Esophagus (tissue), 2 donors: Measurements from ENCODE around the gene TAF6. TPM values are rescaled to one million over a fixed set of nuclear protein-coding genes. Genes with fewer than 3 reads are reported as not detected.

ENCODE experiments used
- H3K27ac ChIP-seq, 2 donors: one replicate each; pipeline ENCODE4 v1.5.1; 2013; ENCODE audit warnings: low read depth in 2 of 2, mild to moderate bottlenecking in 2 of 2, inconsistent platforms in 1 of 2, low read length in 1 of 2, moderate library complexity in 1 of 2
- H3K27me3 ChIP-seq, 2 donors: one replicate each; pipeline ENCODE4 v1.6.1; 2013; ENCODE audit warnings: low read length in 2 of 2, control low read depth in 1 of 2, mild to moderate bottlenecking in 1 of 2; ENCODE audit not compliant: insufficient read depth in 2 of 2, control insufficient read depth in 1 of 2
- H3K36me3 ChIP-seq, 2 donors: one replicate each; pipeline ENCODE4 v1.6.1; 2013; ENCODE audit warnings: low read length in 1 of 2; ENCODE audit not compliant: control insufficient read depth in 2 of 2, insufficient read depth in 2 of 2
- H3K4me1 ChIP-seq, 2 donors: one replicate each; pipeline ENCODE4 v1.6.1; 2013; ENCODE audit warnings: low read length in 1 of 2; ENCODE audit not compliant: control insufficient read depth in 2 of 2, insufficient read depth in 2 of 2
- H3K4me3 ChIP-seq, 2 donors: one replicate each; pipeline ENCODE4 v1.5.1; 2013; ENCODE audit warnings: low read length in 2 of 2, mild to moderate bottlenecking in 2 of 2, low read depth in 1 of 2, moderate library complexity in 1 of 2
- H3K9me3 ChIP-seq, 2 donors: one replicate each; pipeline ENCODE4 v1.6.1; 2013; ENCODE audit warnings: mild to moderate bottlenecking in 2 of 2, low read depth in 1 of 2, low read length in 1 of 2, moderate library complexity in 1 of 2; ENCODE audit not compliant: control insufficient read depth in 2 of 2, insufficient read depth in 1 of 2
- WGBS, 2 donors: extraction: QIAGEN DNeasy Blood & Tissue Kit; methylation state at CpG; one replicate each; pipeline ENCODE4 v1.1.7; 2013; 5-methylcytosine and 5-hydroxymethylcytosine counted together
- polyA plus RNA-seq, 2 donors: library from polyadenylated mRNA; stranded (reverse); fragments of 200-250 nt; gene quantifications; one replicate each; pipeline ENCODE4 v1.2.3, GENCODE V29; 2013
- donor health status: healthy with polysubstance abuse.
- donor health status: Bipolar disorder and iron deficiency.

TAF6 gene
- polyA plus RNA-seq, 2 donors, result 23.3 to 29.6 TPM

- H3K9me3 ChIP-seq, result no peaks in the 10 kb centered on the region
- peak overlapping the region; percentile 26 to 61 for H3K27ac ChIP-seq
- no peaks in the 10 kb centered on the region for H3K27me3 ChIP-seq
- H3K4me1 ChIP-seq, result peaks cover 0 to 14% of the 10 kb centered on the region in 2 donors
- WGBS, 2 donors, result 54 to 60% methylated on average over 12 of the region's 12 CpGs
- H3K36me3 ChIP-seq, result peaks cover 20 to 35% of the 10 kb centered on the region in 2 donors
- peak overlapping the region; percentile 18 to 85 for H3K4me3 ChIP-seq
Measured at GRCh38 chr7:100099452-100099851, 19.7 kb downstream of the TAF6 start.

DNA sequence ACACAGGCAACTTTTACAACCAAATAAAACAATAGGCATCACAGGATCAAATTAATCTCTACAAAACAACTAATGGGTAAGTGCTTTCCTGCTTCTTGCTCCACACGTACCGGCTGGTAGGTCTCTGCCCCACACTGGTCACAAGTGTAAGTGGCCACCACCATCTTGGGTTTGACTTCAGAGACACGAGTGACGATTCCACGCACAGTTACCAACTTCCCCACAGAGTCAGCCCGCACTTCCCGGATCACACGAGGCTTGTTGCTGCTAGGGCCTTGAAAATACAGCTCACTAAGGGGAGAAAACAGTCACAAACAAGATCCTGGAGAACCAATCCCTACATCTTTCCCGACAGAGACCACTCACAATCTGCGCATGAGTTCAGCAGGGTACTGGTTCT is 20.2 kb downstream of the TAF6 start:
- Histone ChIP-seq H3K27me3 (no peaks in the 10 kb centered on the region), H3K4me3 (no peak overlapping the region), H3K9me3 (no peaks in the 10 kb centered on the region), H3K36me3 (peaks cover 20 to 35% of the 10 kb centered on the region in 2 donors), H3K4me1 (peaks cover 0 to 14% of the 10 kb centered on the region in 2 donors), H3K27ac (peak overlapping the region in 1 of 2 donors; percentile 34)
- 81 to 82% methylated on average over 10 of the region's 10 CpGs for WGBS, 2 donors

DNA sequence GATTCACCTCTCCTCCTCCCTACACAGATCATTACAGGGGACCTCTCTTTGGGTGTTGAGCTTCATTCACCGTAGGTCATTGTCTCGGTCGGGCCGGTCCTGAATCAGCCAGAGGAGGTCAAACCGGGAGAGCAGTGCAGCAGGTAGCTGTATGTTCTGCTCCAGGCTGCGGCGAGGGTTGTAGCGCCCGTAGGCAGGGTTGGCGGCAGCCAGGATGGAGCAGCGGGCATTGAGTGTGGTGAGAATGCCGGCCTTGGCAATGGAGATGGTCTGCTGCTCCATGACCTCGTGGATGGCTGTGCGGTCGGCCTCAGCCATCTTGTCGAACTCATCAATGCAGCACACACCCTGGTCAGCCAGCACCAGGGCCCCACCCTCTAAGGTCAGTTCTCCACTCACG is 23.5 kb downstream of the TAF6 start:
- 89 to 93% methylated on average over 17 of the region's 17 CpGs for WGBS, 2 donors
- no peak overlapping the region for H3K27ac ChIP-seq

GRCh38 chr7:100095289-100095688 is 23.9 kb downstream of the TAF6 start:
- WGBS, 2 donors, result 81% methylated on average over 9 of the region's 9 CpGs
- Histone ChIP-seq H3K27me3 (no peaks in the 10 kb centered on the region), H3K27ac (no peak overlapping the region), H3K4me1 (peaks cover 0 to 11% of the 10 kb centered on the region in 2 donors), H3K4me3 (no peak overlapping the region), H3K9me3 (no peaks in the 10 kb centered on the region), H3K36me3 (peaks cover 32 to 66% of the 10 kb centered on the region in 2 donors)

More for the DNA sequence above, 23.5 kb downstream of the TAF6 start:
- H3K36me3 ChIP-seq, result peaks cover 32 to 63% of the 10 kb centered on the region in 2 donors
- H3K9me3 ChIP-seq, result no peaks in the 10 kb centered on the region
- no peak overlapping the region for H3K4me3 ChIP-seq
- H3K4me1 ChIP-seq, result peaks cover 0 to 8% of the 10 kb centered on the region in 2 donors
- H3K27me3 ChIP-seq, result no peaks in the 10 kb centered on the region

DNA sequence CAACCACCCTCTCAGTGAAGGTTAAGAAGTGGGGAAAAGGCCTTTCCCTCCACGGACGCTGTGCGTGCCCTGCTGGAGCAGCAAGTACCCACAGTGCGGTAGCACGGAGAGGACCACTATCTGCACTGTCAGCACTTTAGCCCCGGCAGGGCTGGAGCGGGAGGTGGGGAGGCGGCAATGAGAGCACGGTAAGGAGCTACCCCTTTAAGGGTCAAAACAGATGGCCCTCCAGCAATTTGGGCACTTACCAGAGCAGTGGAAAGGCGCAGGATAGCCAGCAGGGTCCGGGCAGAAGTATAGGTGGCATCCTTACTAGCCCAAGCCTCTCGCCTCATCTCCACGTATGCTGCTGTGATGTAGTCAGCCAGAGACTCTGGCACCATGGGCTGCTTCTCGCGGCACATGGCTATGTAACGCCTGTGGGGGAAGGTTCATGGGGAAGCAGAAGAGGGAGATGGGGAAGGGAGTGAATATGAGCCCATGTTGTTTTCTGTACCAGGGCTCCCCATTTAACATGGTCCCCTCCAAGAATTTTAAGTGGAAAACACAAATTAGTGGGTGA is 25.2 kb downstream of the TAF6 start:
- no peaks in the 10 kb centered on the region for H3K27me3 ChIP-seq
- H3K4me1 ChIP-seq, result peaks cover 0 to 5% of the 10 kb centered on the region in 2 donors
- no peaks in the 10 kb centered on the region for H3K9me3 ChIP-seq
- peaks cover 32 to 61% of the 10 kb centered on the region in 2 donors for H3K36me3 ChIP-seq
- no peak overlapping the region for H3K4me3 ChIP-seq
- 75 to 83% methylated on average over 16 of the region's 16 CpGs for WGBS, 2 donors
- H3K27ac ChIP-seq, result no peak overlapping the region

DNA sequence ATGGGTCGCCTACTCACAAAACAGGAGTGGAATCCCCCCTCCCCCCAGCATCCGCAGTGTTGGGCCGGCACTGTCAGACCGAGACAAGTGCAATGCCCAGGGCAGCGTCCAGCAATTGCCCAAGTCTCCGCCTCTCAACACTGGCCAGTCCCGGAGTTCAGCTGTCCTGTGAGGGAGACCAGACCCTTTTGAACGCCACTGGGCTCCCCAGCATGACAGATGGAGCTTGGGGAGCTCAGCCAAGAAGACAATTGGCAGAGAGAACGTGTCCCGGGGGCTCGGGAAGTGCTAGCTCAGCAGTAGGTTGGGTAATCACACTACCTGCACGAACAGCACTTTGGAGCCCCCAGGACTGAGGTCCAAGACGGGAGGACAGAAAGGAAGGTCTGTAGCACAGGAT is 25.7 kb downstream of the TAF6 start:
- Histone ChIP-seq H3K36me3 (peaks cover 32 to 58% of the 10 kb centered on the region in 2 donors), H3K27me3 (no peaks in the 10 kb centered on the region), H3K9me3 (no peaks in the 10 kb centered on the region), H3K4me3 (no peak overlapping the region), H3K27ac (no peak overlapping the region), H3K4me1 (peaks cover 0 to 4% of the 10 kb centered on the region in 2 donors)
- WGBS, 2 donors, result 42 to 49% methylated on average over 13 of the region's 13 CpGs

DNA sequence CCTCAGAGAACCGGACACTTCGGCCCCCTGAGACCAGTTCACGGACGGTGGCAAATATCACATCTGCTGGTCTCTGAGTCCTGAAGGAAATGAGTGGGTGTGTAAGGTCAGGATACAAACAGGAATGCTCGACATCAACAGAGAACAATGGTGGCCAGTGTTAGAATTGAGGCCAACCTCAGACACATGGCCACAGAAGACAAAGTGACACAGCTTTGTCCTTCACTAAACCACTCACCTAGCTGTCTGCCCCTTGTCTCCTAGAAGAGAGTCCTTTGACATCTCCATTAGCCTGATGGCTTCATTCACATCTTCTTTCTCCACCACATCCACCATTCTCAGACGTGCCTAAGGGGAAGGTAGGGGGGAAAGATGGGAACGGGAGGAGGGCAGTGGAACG is 26.1 kb downstream of the TAF6 start:
- H3K9me3 ChIP-seq, result no peaks in the 10 kb centered on the region
- H3K27ac ChIP-seq, result no peak overlapping the region
- H3K4me1 ChIP-seq, result peaks cover 0 to 4% of the 10 kb centered on the region in 2 donors
- no peak overlapping the region for H3K4me3 ChIP-seq
- WGBS, 2 donors, result 53 to 58% methylated on average over 8 of the region's 8 CpGs
- no peaks in the 10 kb centered on the region for H3K27me3 ChIP-seq
- peaks cover 32 to 54% of the 10 kb centered on the region in 2 donors for H3K36me3 ChIP-seq

DNA sequence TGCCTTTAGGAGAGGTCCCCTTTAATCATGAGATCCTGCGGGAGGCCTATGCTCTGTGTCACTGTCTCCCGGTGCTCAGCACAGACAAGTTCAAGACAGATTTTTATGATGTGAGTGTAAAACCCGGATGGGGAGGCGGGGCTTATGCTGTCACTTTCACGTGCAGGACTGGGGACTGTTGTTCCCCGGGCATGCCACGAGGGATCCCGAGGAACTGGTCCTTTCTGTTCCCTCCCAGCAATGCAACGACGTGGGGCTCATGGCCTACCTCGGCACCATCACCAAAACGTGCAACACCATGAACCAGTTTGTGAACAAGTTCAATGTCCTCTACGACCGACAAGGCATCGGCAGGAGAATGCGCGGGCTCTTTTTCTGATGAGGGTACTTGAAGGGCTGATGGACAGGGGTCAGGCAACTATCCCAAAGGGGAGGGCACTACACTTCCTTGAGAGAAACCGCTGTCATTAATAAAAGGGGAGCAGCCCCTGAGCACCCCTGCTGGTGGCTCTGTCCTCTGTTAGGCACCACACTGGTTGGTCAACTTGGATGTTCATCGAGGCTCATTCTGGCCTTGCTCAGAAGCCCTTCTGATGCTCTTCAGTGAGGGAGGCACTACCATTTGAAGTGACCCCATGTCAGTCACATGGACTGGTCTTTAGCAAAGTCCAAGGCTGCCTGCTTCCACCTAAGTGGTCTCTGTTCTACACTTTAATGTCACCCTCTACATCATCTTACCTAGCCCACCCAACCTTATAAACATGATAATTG is 27.6 kb downstream of the TAF6 start:
- Histone ChIP-seq H3K36me3 (peaks cover 23 to 46% of the 10 kb centered on the region in 2 donors), H3K27ac (no peak overlapping the region), H3K4me1 (peaks cover 0 to 4% of the 10 kb centered on the region in 2 donors), H3K27me3 (no peaks in the 10 kb centered on the region), H3K9me3 (no peaks in the 10 kb centered on the region), H3K4me3 (no peak overlapping the region)
- WGBS, 2 donors, result 62 to 64% methylated on average over 19 of the region's 19 CpGs

DNA sequence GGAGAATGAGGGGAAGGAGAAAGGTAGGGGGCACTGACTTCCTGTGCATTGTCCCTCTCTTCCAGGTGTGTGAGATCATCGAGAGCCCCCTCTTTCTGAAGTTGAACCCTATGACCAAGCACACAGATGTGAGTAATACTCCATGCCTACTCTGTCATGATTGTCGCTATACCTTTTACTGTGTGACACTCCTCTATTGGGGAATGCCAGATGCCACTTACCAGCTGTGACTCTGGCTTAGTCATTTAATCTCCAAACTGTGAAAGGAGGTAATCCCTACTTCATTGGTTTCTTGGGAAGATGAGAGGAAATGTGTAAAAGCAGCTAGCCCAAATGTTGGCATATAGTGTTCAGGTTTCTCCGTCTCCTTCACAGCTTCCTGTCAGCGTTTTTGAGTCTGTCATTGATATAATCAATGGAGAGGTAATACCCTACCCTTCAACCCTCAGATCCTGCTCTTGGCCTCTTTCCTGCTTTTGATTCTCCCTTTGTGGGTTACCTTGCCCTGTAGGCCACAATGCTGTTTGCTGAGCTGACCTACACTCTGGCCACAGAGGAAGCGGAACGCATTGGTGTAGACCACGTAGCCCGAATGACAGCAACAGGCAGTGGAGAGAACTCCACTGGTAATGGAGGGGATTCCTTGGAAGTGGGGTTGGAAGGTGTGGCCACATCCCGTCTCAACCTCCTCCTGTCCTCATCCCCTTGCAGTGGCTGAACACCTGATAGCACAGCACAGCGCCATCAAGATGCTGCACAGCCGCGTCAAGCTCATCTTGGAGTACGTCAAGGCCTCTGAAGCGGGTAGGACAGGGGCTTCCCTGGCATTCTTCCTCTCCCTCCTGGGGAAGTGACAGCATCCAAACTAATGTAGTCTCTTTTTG is 28.4 kb downstream of the TAF6 start:
- H3K36me3 ChIP-seq, result peaks cover 18 to 40% of the 10 kb centered on the region in 2 donors
- peak overlapping the region in 1 of 2 donors; percentile 86 for H3K27ac ChIP-seq
- no peaks in the 10 kb centered on the region for H3K9me3 ChIP-seq
- no peaks in the 10 kb centered on the region for H3K27me3 ChIP-seq
- H3K4me1 ChIP-seq, result peaks cover 0 to 4% of the 10 kb centered on the region in 2 donors
- H3K4me3 ChIP-seq, result no peak overlapping the region
- WGBS, 2 donors, result 85 to 89% methylated on average over 14 of the region's 14 CpGs
